NCI-H1930 (cell line): ENCODE results near the gene LRRC37A3.
"Not testable (repeated sequence)": the region's sequence is repeated elsewhere in the genome, so short reads cannot be mapped to it uniquely, and the experiment has no call there.

Experiments
- DNase-seq, 2 experiments: peaks; one replicate each; lab custom pipeline; 2025; lab: John Stamatoyannopoulos, UW

LRRC37A3 gene

DNA sequence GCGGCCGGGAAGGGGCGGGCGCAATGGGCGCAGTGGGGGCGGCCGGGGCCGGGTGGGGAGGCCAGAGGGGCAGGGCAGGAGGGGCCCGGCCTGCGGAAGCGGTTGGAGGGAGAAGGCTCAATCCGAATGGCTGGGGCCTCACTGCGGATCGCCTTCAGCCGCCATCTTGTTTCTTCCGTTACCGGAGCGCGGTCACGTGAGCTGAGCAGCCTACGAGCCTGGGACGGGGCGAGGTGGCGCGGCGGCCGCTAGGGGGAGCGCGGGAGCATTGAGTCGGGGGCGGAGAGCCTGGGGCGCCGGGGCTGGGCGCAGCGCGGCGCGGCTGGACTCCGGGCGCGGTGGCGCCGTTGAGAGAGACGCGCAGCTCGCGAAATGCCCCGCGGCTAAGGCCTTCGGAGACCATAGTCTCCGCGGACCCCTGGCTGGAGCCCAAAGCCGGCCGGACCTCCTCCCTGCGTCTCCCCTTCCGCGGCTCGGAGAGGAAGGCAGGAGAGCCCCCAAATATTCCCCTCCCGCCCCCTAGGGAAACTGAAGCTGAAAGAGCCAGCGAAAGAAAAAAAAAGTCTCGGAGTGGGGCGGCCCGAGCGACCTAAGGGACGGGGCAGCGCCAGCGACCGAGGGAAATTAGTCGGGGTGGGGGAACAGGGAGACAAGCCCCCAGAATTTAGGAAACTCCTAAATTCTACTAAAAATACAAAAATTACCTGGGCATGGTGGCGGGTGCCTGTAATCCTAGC is at the start of gene LRRC37A3:
TSS of gene LRRC37A3 (minus strand) at position 190 of the 737 bp plus-strand sequence. CDS start 22,221 bp downstream, outside the sequence.
- peak; percentile 68 to 79 for DNase-seq

DNA sequence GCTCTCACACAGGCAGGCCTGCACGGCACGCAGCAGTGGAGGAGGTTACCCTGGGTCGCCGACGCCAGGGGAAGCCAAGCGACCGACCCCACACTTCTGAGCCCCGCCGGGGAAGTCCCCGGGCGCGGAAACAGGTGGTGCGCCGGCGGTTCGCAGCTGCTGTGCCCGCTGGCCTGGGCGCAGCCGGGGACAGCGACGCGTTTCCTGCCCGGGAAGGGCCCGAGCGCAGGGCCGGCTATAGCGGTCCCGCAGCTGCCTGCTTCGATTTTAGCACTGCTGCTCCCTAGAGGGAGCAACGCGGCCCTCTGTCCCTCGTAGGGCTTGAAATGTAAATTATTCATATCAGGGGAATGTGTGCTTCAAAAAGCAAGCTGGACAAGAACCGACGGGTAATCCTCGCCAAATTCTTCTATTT is 46.6 kb upstream of the LRRC37A3 start:
- not testable (repeated sequence) for DNase-seq

DNA sequence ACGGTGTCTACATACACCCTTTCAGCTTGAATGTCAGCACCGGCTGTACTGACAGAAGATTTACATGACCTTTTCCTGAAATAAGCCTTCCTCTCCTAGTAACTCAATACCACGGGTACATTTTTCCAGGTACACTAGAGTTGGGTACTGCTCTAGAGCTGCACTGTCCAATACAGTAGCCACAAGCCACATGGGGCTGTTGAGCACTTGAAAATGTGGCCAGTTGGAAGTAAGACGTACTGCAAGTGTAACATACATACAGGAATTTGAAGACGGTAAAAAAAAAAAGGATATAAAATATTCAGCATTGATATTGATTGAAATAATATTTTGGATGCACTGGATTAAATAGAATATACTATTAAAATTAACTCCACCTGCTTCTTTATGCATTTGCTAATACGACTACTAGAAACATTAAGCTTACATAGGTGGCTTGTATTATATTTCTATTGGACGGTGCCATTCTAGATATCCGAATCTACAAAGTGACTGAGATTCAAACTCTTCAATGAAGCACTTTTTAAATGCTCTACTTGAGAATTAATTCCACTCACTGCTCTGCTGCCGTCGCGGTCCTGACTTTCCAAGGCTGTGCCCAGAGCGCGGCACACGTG is 46.1 kb upstream of the LRRC37A3 start:
- not testable (repeated sequence) for DNase-seq

DNA sequence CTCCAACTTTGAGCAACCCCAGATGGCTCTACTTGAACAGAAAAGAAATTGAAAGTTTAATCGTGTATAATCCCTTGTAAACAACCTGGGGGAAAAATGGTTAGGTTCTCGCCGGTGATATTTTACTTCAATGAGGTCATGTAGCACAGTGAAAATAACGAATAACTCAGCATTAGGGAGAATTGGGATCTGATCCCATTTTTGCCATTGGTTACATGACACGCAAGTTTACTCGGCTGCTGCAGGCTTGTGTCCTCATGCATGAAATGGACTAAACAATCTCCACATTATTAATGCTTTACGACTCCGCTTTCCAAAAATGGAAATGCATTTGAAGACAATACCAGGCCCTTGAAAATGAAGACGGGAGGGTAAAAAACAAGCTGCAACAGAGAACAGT is 45.5 kb upstream of the LRRC37A3 start:
- DNase-seq, result no peak

DNA sequence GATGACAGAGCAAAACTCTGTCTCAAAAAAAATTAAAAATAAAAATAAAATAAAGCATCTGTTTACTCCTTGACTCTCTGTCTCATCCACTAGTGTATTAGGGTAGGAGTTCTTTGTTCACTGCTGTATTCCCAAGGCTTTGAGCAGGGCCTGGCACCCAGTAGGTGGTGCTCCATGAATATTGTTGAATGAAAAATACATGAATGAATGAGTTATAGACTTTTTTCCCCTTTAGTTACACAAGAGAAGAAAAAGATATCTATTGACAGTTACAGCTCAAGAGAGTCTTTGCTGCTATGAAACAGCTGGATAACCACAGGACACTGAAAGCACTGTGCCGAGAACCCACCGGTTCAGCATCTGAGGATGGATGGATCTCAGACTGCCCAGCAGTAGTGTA is 44.5 kb upstream of the LRRC37A3 start:
- DNase-seq, result not testable (repeated sequence)

DNA sequence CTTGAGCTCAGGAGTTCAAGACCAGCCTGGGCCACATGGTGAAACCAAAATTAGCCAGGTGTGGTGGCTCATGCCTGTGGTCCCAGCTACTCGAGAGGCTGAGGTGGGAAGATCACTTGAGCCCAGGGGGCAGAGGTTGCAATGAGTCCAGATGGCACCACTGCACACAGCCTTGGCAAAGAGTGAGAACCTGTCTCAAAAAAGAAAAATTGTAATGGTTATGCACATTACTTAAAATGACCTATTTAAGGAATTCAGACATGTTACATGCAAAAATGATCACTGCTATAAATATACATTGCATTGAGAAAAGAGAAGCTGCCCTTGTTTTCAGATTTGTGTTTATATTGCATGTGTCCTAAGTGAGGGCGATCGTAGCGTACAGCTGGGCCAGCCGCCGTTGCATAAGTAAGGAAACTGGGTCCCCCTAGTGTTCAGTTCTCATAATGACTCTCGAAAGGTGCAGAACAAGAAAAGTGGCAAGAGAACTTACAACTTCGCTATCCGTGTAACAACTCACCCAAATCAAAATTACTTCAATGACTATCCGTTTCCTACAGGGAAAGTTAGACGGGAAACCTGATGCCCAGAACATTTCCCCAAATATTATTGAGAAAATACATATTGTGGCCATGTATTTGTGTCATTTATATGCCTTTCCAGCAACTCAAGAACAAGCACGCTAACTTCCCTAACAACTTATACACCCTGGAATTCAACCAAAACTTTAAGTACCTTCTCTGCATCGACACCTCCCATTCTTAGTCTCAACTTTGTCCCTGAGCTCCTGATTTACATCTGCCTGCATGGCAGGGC is 42.5 kb upstream of the LRRC37A3 start:
- DNase-seq, result peak in 1 of 2 experiments; percentile 39

DNA sequence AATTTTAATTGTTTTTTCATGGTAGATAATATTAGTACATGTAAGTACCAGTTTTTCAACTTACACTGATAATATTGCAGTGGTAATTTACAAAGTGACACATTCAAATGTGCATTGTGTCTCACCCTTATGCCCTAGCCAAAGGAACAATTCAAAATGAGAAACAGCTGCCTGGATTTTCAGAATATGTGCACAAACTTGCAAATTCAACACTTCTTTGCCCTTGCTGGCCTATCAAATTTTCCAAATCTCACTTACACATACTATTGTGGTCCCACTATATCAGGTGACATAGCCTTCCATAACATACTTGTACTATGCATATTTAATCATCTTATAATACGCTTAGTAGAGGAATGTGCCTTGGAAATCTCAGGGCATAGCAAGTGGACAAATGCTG is 32.6 kb upstream of the LRRC37A3 start:
- DNase-seq, result no peak

DNA sequence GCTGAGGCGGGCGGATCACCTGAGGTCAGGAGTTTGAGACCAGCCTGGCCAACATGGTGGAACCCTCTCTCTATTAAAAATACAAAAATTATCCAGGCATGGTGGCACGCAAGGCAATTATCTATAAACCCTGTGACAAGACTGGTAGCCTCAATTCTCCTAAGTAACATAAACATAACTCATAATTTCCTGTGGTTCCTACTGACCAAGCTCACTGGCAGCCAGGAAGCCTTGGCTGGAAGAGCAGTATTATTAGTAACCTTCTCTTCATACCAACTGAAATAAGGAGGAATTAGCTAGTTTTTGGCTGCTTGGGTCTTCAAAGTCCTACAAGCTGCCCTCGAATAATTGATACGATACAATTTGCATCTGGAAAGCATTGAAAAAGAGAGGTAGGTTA is 31.6 kb upstream of the LRRC37A3 start:
- DNase-seq, result no peak

DNA sequence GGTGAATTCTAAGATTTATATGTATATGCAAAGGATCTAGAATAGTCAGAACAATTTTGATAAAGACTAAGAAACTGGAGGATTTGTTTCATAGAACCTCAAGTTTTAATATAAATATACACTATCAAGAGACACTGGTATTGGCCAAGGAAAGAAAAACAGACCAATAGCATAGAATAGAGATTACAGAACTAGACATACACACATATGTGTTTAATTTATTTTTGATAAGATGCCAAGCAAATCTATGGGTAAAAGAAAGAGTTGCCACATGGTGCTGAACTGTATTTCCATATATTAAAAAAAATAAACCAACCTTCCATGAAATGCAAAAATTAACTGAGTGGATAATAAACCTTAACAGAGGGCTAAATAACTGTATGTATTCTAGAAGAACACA is 27.9 kb upstream of the LRRC37A3 start:
- no peak for DNase-seq

DNA sequence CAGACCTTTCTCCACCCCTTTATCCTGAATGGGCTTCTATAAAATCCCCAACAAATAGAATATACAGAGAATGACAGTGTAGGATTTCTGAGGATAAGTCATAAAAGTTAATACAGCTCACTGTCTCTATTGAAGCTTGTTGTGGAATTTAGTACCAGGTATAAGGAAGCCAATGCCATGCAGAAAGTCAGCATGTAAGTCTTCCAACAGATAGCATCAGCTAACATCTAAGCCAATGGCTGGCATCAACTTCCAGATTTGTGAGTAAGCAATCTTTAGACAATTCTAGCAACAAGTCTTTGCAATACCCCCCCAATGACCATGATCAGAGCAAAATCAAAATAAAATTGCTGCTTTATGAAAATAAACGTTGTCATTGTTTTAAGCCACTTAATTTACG is 22.5 kb upstream of the LRRC37A3 start:
- no peak for DNase-seq

DNA sequence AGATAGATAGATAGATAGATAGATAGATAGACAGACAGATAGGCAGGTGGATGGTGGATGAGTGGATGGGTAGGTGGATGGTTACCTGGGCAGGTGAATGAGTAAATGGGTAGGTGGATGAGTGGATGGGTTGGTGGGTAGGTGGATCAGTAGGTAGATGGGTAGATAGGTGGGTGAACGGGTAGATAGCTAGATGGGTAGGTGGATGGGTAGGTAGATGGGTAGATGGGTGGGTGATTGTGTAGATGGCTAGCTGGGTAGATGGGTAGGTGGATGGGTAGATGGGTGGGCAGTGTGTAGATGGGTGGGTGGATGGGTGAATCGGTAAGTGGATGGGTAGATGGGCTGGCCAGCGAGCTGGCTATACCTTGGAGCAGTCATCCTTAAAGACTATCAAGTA is 21.8 kb upstream of the LRRC37A3 start:
- DNase-seq, result no peak

DNA sequence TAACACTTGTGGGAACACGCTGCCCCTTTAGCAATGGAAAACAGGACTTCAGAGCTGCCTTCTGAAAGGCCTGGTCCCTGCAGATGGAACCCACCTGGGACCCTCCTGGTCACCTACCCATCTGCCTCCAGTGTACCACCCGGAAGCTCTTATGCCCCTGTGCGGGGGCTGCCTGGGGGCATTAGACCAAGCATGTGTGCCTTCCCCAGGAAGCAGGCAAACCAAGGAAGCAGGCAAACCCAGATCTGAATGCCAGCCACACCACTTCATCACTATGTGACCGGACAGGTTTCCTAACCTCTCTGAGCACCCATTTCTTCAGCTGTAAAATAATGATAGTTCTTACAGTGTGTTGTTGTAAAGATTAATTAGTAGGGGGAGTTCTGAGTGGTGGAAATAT is 20.8 kb upstream of the LRRC37A3 start:
- DNase-seq, result no peak

DNA sequence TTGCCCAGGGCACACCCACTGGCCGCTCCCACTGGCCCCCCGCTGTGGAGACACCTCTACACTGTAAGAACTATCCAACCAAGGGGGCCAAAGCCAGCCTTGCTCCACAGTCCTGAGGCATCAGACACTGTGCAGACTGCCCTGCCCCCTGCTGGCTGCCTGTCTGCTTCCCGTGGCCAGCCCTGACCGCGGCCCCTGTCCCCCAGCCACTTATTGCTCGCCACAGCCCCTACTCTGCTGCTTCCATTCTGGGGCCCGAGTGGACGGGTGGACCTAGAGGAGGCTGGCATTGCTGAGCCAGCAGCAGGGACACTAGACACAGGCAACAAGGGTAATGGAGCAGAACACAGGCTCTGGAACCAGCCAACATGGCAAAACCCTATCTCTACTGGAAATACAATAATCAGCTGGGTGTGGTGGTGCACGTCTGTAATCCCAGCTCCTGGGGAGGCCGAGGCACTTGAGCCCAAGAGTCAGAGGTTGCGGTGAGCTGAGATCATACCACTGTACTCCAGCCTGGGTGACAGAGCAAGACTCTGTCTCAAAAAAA is 19.7 kb upstream of the LRRC37A3 start:
- DNase-seq, result no peak

DNA sequence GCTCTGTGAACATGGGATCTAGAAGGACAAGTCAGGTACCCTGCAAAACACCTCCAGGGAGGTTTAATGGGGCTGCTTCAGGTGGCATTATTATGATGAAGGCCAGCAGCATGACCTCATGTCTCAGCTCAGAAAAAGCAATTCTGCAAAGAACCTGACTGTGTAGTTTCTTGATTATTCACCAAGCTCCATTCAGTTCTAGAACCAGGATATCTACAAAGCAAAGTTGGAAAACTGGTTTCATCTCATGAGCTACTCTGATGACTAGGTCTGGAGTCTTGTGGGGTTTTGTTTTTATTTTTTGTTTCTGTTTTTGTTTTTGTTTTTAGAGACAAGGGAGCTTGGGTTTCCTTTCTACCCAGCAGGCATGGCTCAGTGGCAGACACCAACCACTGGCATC is 19.0 kb upstream of the LRRC37A3 start:
- DNase-seq, result no peak

DNA sequence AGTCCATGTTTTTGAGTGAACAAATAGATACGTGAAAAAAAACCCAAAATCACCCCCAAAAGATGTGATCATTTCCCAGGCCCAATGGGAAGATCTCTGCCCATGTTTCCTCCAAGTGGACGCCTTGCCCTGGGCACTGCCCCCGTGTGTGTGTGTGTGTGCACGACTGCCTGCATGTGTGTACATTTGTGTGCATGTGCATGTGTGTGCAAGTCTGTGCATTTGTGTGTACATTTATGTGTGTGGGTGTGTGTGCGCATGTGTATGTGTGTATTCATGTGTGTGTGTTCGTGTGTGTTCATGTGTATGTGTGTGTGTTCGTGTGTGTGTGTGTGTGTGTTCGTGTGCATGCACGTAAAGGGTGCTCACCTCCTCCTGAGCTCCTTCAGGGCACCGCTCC is 16.8 kb upstream of the LRRC37A3 start:
- DNase-seq, result no peak

DNA sequence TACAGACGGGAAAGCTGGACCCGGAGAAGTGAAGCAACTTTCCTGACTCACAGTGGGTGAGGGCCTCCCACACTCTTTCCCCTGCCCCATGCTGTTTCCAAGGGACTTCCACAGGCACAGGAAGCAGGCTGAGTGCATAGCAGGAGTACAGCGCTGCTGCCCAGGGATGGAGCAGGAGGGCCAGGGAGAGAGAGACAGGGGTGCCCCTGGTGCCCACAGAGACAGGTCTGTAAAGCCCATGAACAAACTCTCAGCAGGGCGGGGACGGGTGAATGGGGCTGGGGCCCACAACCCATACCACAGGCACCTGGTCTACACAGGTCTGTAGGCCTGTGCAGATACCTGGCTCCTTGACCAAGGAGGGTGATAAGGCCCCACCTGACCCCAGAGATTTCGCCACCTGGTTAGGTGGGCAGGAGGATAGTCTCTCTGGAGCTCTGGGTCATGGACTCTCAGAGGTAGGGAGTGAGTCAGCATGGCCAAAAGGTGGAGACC is 15.1 kb upstream of the LRRC37A3 start:
- DNase-seq, result not testable (repeated sequence)

DNA sequence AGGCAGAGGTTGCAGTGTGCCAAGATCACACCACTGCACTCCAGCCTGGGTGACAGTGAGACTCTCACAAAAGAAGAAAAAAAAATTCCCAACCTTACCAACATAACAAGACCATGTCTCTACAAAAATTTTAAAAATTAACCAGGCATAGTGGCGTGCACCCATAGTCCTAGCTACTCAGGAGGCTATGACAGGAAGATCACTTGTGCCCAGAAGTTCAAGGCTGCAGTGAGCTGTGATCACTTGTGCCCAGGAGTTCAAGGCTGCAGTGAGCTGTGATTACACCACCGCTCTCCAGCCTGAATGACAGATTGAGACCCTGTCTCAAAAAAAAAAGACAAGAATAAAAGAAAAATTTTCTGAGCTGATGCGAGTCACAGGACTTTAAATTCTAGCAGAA is 13.6 kb upstream of the LRRC37A3 start:
- DNase-seq, result not testable (repeated sequence)

DNA sequence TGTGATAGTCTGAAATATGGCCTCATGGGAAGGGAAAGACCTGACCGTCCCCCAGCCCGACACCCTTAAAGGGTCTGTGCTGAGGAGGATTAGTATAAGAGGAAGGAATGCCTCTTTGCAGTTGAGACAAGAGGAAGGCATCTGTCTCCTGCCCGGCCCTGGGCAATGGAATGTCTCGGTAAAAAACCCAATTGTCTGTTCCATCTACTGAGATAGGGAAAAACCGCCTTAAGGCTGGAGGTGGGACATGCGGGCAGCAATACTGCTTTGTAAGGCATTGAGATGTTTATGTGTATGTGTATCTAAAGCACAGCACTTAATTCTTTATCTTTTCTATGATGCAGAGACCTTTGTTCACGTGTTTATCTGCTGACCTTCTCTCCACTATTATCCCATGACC is 11.1 kb upstream of the LRRC37A3 start:
- not testable (repeated sequence) for DNase-seq

DNA sequence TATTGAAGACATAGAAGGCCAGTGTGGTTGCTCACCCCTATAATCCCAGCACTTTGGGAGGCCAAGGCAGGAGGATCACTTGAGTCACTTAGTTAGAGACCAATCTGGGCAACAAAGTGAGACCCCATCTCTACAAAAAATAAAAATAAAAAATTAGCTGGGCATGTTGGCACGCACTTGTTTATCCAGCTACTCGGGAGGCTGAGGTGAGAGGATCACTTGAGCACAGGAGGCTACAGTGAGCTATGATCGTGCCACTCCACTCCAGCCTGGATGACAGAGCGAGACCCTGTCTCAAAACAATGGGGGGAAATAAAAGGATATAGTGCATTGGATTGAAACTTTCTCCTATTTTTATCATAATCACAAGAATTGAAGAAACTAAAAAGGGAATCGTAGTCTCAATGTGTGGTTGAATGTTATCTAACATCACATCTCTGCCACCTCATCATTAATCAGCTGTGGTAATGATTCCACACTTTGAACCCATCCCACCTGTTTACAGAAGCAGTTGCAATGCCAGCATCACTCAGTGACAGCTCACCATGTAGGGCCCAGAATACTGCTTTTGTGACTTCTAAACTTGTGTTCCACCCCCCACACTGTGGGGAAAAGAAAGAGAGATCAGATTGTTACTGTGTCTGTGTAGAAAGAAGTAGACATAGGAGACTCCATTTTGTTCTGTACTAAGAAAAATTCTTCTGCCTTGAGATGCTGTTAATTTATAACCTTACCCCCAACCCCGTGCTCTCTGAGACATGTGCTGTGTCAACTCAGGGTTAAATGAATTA is 10.3 kb upstream of the LRRC37A3 start:
- DNase-seq, result not testable (repeated sequence)

DNA sequence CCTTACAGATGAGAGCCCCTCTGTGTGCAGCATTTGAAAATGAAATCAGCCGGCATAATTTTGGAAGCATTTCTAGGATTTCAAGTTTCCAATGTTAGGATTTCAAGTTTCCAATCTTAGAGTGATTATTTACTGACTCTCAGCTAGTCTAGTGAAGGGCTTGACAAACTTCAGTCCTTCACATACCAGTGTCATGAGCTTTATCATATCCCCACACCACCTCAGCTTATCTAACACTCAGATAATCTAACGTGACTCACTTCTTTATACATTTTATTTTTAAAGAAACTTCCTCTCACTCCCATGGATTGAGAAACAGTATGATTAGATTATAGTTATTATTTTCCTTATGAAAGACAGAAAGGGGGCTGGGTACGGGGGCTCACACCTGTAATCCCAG is 9.4 kb upstream of the LRRC37A3 start:
- DNase-seq, result not testable (repeated sequence)

DNA sequence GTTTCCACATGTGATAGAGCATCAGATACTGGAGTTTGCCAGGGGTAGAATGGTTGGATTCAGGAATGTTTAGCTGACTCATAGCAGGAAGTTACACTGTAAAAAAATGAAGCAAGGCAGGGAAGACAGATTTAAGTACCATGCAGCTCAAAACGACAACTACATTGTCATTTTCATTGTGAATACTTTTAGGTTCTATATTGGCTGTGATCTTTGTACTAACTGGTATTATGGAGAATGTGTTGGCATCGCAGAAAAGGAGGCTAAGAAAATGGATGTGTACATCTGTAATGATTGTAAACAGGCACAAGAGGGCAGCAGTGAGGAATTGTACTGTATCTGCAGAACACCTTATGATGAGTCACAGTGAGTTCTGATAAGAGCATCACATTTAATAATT is 8.2 kb upstream of the LRRC37A3 start:
- DNase-seq, result peak; percentile 3 to 26
